Hematopoietic multipotent progenitor cell treated with erythropoietin and hydrocortisone succinate and interleukin-3 and kit ligand, for 6 days (in vitro differentiated cells): ENCODE data around the gene TICAM1.
"Not testable (repeated sequence)": the region's sequence is repeated elsewhere in the genome, so short reads cannot be mapped to it uniquely, and the experiment has no call there.

Experiments used
- DNase-seq: peaks from one replicate; pipeline ENCODE4 v3.0.0-alpha.2; 2015

TICAM1 gene

GRCh38 chr19:4803736-4804695, 27.5 kb downstream of the TICAM1 start:
- DNase-seq = peak; percentile 85

DNA sequence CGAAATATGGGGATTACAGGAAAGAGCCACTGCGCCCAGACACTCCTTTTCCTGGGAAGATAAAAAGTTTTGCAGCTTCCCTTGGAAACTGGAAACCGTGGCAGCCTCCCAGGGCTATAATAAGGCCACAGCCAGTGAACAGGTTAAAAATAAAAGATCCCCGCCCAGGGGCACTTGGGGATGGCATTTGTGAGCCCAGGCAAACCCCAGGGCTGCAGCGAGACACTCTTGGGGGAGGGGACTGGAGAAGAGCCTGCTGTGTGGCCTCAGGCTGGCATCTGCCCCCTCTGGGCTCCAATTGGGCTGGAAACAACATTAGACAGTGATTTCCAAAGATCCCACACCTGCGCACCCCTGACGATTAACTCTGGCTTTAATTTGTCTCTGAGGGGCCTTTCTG, 28.8 kb downstream of the TICAM1 start:
- no peak for DNase-seq

GRCh38 chr19:4801085-4801619, 30.4 kb downstream of the TICAM1 start:
- no peak for DNase-seq

GRCh38 chr19:4800591-4801081, 30.9 kb downstream of the TICAM1 start:
- no peak for DNase-seq

- no peak for DNase-seq
These were observed 36.1 kb downstream of the TICAM1 start for GRCh38 chr19:4795400-4795799.

DNA sequence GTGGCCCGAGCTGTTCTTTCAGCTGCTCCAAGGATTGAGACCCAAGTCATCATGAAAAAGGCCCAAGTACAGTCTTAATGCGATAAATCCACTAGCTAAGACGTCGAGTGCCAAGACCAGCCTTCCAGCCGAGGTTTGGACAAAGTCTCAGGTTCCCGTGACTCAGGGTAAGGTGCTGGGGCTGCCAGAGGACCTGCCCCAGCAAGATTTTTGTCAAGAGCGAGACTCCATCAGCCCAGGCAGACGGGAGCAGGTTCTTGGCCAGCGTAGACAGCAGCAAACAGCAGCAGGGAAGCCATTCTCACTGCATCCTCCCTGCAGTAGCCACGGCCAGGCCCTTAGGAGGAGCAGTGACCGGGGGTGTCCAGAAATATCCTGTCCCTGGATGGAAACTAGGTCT, 36.5 kb downstream of the TICAM1 start:
- no peak for DNase-seq

GRCh38 chr19:4793278-4793677, 38.2 kb downstream of the TICAM1 start:
- not testable (repeated sequence) for DNase-seq

DNA sequence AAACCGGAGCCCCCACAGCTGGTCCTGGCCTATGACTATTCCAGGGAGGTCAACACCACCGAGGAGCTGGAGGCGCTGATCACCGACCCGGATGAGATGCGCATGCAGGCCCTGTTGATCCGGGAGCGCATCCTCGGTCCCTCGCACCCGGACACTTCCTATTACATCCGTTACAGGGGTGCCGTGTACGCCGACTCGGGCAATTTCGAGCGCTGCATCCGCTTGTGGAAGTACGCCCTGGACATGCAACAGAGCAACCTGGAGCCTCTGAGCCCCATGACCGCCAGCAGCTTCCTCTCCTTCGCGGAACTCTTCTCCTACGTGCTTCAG, 38.7 kb downstream of the TICAM1 start:
- not testable (repeated sequence) for DNase-seq

DNA sequence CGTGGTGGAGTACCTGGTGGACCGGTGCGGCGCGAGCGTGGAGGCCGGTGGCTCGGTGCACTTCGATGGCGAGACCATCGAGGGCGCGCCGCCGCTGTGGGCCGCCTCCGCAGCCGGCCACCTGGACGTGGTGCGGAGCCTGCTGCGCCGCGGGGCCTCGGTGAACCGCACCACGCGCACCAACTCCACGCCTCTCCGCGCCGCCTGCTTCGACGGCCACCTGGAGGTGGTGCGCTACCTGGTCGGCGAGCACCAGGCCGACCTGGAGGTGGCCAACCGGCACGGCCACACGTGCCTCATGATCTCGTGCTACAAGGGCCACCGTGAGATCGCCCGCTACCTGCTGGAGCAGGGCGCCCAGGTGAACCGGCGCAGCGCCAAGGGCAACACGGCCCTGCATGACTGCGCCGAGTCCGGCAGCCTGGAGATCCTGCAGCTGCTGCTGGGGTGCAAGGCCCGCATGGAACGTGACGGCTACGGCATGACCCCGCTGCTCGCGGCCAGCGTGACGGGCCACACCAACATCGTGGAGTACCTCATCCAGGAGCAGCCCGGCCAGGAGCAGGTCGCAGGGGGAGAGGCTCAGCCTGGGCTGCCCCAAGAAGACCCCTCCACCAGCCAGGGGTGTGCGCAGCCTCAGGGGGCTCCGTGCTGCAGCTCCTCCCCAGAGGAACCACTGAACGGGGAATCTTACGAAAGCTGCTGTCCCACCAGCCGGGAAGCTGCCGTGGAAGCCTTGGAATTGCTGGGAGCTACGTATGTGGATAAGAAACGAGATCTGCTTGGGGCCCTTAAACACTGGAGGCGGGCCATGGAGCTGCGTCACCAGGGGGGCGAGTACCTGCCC, 39.3 kb downstream of the TICAM1 start:
- DNase-seq = peak; percentile 19

GRCh38 chr19:4791183-4792018, 40.1 kb downstream of the TICAM1 start, which contains the start of gene FEM1A:
TSS of gene FEM1A (plus strand) at chr19:4791734. CDS start at chr19:4791855, 121 bp downstream.
- DNase-seq = peak; percentile 100

DNA sequence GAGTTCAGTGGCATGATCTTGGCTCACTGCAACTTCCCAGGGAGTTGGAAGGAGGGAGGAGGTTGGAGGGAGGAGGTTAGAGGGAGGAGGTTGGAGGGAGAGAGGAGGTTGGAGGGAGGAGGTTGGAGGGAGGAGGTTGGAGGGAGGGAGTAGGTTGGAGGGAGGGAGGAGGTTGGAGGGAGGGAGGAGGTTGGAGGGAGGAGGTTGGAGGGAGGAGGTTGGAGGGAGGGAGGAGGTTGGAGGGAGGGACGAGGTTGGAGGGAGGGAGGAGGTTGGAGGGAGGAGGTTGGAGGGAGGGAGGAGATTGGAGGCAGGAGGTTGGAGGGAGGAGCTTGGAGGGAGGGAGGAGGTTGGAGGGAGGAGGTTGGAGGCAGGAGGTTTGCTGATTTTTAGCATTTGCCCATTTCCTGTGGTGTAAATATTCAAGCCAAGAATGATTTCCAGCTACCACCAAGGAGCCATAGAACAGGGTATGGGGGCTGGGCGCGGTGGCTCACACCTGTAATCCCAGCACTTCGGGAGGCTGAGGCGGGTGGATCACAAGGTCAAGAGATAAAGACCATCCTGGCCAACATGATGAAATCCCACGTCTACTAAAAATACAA, 45.0 kb downstream of the TICAM1 start:
- DNase-seq = not testable (repeated sequence)

DNA sequence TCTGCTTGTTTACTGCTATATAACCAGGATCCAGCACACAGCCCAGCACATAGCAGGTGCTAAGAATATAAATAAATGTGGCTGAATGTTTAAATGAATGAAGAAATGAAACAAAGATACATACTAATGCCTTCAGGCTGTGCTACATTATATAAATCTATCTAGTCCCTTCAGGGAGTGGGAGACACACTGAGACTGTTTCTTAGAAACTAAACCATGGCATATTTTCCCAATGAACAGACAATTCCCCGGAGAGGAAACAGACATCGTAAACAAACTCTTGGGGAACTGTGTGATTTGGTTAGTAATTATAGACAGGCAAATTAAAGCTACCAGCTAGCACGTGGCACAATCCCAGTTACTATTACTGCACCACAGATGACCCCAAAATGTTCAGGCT, 49.7 kb downstream of the TICAM1 start:
- no peak for DNase-seq

- no peak for DNase-seq
These were observed 50.7 kb downstream of the TICAM1 start for GRCh38 chr19:4780860-4781259.

- not testable (repeated sequence) for DNase-seq
These were observed 53.4 kb downstream of the TICAM1 start for GRCh38 chr19:4778124-4778523.

DNA sequence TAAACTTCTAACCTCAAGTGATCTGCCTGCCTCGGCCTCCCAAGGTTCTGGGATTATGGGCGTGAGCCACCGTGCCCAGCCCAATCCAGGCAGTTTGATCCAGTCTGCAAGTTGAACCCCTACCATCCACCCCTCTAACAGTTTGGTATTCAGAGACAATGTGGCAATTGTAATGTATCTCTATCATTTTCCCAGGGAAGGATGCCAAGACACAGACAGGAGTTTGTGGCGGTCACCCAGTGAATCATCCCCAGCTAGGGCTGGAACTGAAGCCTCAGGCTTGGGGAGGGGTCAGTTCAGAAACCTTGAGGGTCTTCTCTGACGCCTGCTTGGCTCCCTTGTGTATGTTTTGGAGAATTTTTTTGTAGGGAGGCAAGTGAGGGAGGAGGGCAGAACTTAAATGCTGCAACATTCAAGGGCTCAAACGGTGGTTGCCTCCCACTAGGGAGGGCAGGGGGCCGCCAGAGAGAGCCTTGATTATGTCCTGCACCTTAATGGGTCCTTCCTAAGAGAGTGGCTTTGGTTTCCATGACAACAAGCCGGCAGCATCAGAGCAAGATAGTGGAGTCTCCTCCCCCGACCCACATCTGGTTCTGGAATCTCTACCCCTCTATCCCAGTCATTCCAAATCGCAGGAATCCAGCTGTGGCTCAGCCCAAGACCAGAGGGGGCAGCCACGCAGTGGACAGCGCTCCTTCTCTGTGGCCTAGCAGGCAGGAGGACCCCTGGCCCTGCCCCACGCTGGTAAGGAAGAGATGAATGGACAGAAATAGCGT, 54.9 kb downstream of the TICAM1 start:
- no peak for DNase-seq

DNA sequence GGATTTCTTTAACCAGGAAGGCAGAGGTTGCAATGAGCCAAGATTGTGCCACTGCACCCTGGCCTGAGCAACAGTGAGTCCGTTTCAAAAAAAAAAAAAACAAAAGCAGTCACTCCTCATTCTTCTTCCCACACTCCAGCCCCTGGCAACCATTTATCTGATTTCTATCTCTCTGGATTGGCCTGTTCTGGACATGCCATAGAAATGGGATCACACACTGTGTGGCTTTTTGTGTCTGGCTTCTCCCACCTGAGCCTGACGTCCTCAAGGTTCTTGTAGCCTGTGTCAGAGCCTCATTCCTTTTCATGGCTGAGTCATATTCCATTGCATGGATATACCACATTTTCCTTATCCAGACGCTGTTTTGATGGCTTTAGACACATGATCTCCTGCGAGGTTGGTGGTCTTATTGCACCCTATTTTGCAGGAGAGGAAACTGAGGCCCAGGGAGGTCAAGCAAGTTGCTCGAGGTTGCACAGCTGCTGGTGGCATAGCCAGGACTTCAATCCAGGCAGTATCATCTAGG, 55.8 kb downstream of the TICAM1 start:
- no peak for DNase-seq

DNA sequence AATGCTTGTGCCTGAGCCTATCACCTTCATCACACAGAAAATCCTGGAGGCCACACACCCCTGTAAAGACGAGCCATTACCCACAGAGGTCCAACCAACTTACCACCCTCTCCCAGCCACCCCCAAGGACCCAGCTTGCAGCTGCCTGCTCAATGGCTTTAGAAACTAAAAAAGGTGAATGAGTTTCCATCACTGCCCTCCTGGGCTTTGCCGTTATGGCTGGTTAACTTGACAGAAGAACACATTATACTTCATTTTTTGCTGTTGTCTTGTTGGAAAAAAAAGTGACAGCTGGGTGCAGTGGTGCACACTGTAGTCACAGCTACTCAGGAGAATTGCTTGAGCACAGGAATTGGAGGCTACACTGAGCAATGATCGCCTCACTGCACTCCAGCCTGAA, 57.4 kb downstream of the TICAM1 start:
- DNase-seq = no peak

DNA sequence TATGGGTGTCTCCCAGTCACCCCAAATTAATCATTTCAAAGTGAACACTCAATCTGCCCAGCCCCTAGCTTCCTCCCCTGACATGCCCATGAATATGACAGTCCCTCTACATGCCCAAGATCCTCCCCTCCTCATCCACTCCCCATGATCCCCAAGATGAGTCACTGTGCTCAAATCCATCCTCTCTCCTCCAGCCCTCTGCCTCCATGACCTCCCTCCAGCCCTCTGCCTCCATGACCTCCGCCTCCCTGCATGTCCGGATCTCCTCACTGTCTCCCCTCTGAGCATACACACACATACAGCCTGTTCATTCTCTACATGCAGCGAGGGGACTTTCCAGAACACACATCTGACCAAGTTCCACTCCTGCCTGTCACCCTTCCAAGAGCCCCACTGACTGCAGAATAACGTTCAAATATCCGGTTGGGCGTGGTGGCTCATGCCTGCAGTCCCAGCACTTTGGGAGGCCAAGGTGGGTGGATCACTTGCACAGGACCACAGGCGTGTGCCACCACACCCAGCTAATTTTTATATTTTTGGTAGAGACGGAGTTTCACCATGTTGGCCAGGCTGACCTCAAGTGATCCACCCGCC, 58.4 kb downstream of the TICAM1 start:
- DNase-seq = no peak

DNA sequence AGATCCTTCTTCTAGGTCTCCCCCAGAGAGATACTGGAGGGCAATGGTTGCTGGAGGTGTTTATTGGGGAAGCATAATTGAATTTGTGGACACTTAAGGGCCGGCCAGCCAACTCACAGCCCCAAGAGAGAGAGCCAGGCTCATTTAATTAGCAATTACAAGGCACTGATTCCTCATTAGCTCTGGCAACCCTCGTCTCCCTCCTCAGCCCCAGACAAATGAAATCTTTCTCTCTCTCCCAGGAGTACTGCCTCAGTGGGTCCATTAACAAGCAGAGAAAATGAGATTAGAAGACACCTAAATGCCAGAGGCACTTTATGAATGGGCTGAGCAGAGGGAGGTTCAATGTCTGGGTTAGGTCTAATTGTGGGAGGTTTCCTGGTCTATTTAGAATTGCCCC, 58.9 kb downstream of the TICAM1 start:
- DNase-seq = no peak
